Measurements from ENCODE around the gene PAGE1.

GRCh38 chrX:49695276-49696180, at the start of gene PAGE1:
- TF ChIP-seq NFRKB (IDR thresholded peaks at IDR 0.05) (no peak), ZNF384 (IDR thresholded peaks at IDR 0.05) (no peak), FOXK2 (IDR thresholded peaks at IDR 0.05) (no peak), ELF4 (IDR thresholded peaks at IDR 0.05) (no peak), TARDBP (IDR thresholded peaks at IDR 0.05) (no peak), LEF1 (IDR thresholded peaks at IDR 0.05; ENCODE audit: borderline replicate concordance) (no peak), PKNOX1 (IDR thresholded peaks at IDR 0.05) (no peak), SP1 (IDR thresholded peaks at IDR 0.05) (no peak)
